ENCODE data around the gene KLHL7. TPM values are rescaled to one million over a fixed set of nuclear protein-coding genes. Genes with fewer than 3 reads are reported as not detected.
A peak's percentile ranks its signal among the peaks of the same experiment; 100 is the strongest.

The KLHL7 gene
- total RNA-seq (2021), result 43.0 and 43.8 TPM in 2 replicates
- percentile 71 among the genes with signal in this experiment for Bru-seq, nascent RNA
- percentile 72 among the genes with signal in this experiment for BruChase-seq, experiment 1, labeled RNA remaining after a 2-hour chase
- BruChase-seq, experiment 2, labeled RNA remaining after a 6-hour chase, result percentile 65 among the genes with signal in this experiment
- long read RNA-seq, full-length matches to known transcripts, result 64 of 98 reads
- long read RNA-seq, partial matches to known transcripts, result 7 of 98 reads
- long read RNA-seq, other reads (novel, unspliced or antisense), result 27 of 98 reads

- Histone ChIP-seq H3K27me3 (replicated peaks; ENCODE audit: insufficient read depth, low read depth, low read length, poor library complexity) (no peaks in the 10 kb centered on the region), H3K27ac (ENCODE audit: low read depth, low read length, poor library complexity, severe bottlenecking) (peak within 1 kb of the TSS; percentile 90), H3K4me3 (ENCODE audit: low read depth, low read length, poor library complexity, severe bottlenecking) (peak within 1 kb of the TSS; percentile 74), H3K36me3 (ENCODE audit: insufficient read depth, low read length, poor library complexity, severe bottlenecking) (no peaks in the 10 kb centered on the region), H3K9me3 (ENCODE audit: low read depth, low read length, poor library complexity, severe bottlenecking) (peaks cover 6% of the 10 kb centered on the region), H3K4me1 (ENCODE audit: insufficient read depth, low read length, poor library complexity, severe bottlenecking) (peaks cover 14% of the 10 kb centered on the region)
- TF ChIP-seq, protein P1, sequence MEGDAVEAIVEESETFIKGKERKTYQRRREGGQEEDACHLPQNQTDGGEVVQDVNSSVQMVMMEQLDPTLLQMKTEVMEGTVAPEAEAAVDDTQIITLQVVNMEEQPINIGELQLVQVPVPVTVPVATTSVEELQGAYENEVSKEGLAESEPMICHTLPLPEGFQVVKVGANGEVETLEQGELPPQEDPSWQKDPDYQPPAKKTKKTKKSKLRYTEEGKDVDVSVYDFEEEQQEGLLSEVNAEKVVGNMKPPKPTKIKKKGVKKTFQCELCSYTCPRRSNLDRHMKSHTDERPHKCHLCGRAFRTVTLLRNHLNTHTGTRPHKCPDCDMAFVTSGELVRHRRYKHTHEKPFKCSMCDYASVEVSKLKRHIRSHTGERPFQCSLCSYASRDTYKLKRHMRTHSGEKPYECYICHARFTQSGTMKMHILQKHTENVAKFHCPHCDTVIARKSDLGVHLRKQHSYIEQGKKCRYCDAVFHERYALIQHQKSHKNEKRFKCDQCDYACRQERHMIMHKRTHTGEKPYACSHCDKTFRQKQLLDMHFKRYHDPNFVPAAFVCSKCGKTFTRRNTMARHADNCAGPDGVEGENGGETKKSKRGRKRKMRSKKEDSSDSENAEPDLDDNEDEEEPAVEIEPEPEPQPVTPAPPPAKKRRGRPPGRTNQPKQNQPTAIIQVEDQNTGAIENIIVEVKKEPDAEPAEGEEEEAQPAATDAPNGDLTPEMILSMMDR (conservative IDR thresholded peaks at IDR 0.05; ENCODE audit: low read depth, low read length), result no peak
- TF ChIP-seq EZH2 (IDR thresholded peaks at IDR 0.05; ENCODE audit: borderline replicate concordance, low read depth, low read length, poor library complexity, severe bottlenecking), result no peak
- ChIA-PET POLR2A (ENCODE audit: low non-redundant PET) (interaction anchor here (0.6 kb wide), 1 partner anchor 90 kb away, joined by 4 read pairs; no protein-coding TSS in a partner anchor), CTCF (no interaction called here)
- no TSS peak for BruUV-seq (replicated peaks)
- peak; percentile 97 for DNase-seq (ENCODE audit: low spot score)
- intact Hi-C loops (cut with micrococcal nuclease; ENCODE audit: unreplicated experiment), result loop anchor here (2.0 kb wide), 1 partner anchor 77 kb away; the partner anchor contains the start of gene NUP42
Measured at GRCh38 chr7:23105644-23106056, at the start of gene KLHL7. Gene KLHL7 (plus strand): TSS chr7:23105785. CDS start chr7:23106027, 242 bp downstream.

DNA sequence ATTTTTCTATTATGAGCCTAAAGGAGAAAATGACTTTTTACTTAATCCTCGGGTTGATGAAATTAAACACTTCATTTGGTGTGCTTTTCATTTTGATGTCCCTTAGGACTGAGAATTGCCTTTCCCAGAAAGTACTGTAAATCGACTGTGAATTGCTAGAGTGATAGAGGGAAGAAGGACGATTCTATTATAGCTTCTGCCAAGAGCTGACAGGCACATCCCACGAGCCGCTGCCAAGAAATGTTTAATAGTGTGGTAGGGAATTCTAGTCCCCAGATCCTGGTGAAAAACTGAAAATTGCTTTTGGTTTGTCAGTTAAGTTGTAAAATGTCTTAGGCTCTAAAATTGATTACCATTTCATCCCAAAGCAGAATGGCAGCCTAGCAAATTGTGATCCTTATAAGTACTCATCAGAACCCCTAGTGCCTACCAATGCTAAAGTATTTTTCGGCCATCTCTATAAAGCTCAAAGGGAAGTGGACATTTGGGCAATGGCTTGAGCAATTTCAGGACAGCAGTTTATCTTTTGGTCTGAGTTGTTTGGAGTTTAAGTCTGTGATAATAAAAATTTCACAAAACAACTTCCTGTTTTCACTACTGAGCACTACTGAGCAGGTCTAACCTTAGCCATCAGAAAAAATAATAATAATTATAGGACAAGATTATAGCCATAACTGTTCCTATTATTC is 47.0 kb upstream of the KLHL7 start:
- ChIA-PET POLR2A (ENCODE audit: low non-redundant PET) (no interaction called here), CTCF (no interaction called here)
- no peak for DNase-seq (ENCODE audit: low spot score)
- Histone ChIP-seq H3K27me3 (replicated peaks; ENCODE audit: insufficient read depth, low read depth, low read length, poor library complexity) (no peaks in the 10 kb centered on the region), H3K4me3 (ENCODE audit: low read depth, low read length, poor library complexity, severe bottlenecking) (no peak overlapping the region), H3K9me3 (ENCODE audit: low read depth, low read length, poor library complexity, severe bottlenecking) (no peaks in the 10 kb centered on the region), H3K36me3 (ENCODE audit: insufficient read depth, low read length, poor library complexity, severe bottlenecking) (no peaks in the 10 kb centered on the region), H3K4me1 (ENCODE audit: insufficient read depth, low read length, poor library complexity, severe bottlenecking) (no peaks in the 10 kb centered on the region), H3K27ac (ENCODE audit: low read depth, low read length, poor library complexity, severe bottlenecking) (no peak overlapping the region)
- intact Hi-C loops (cut with micrococcal nuclease; ENCODE audit: unreplicated experiment), result loop anchor here (10.0 kb wide), 1 partner anchor 174 kb away; no protein-coding TSS in a partner anchor
- no TSS peak for BruUV-seq (replicated peaks)
- no peak for TF ChIP-seq EZH2 (IDR thresholded peaks at IDR 0.05; ENCODE audit: borderline replicate concordance, low read depth, low read length, poor library complexity, severe bottlenecking)
- TF ChIP-seq, protein P1 (conservative IDR thresholded peaks at IDR 0.05; ENCODE audit: low read depth, low read length), result no peak

DNA sequence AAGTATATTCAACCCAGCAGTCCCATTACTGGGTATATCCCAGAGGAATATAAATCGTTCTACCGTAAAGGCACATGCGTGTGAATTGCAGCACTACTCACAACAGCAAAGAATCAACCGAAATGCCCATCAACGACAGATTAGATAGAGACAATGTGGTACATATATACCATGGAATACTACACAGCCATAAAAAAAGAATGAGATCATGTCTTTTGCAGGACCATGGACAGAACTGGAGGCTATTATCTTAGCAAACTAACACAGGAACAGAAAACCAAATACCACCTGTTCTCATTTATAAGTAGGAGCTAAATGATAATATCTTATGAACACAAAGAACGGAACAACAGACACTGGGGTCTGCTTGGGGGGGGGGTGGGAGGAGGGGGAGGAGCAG is 44.3 kb upstream of the KLHL7 start:
- TF ChIP-seq EZH2 (IDR thresholded peaks at IDR 0.05; ENCODE audit: borderline replicate concordance, low read depth, low read length, poor library complexity, severe bottlenecking), result no peak
- TF ChIP-seq, protein P1 (conservative IDR thresholded peaks at IDR 0.05; ENCODE audit: low read depth, low read length), result no peak
- Histone ChIP-seq H3K9me3 (ENCODE audit: low read depth, low read length, poor library complexity, severe bottlenecking) (no peaks in the 10 kb centered on the region), H3K4me1 (ENCODE audit: insufficient read depth, low read length, poor library complexity, severe bottlenecking) (no peaks in the 10 kb centered on the region), H3K36me3 (ENCODE audit: insufficient read depth, low read length, poor library complexity, severe bottlenecking) (no peaks in the 10 kb centered on the region), H3K27ac (ENCODE audit: low read depth, low read length, poor library complexity, severe bottlenecking) (no peak overlapping the region), H3K4me3 (ENCODE audit: low read depth, low read length, poor library complexity, severe bottlenecking) (no peak overlapping the region), H3K27me3 (replicated peaks; ENCODE audit: insufficient read depth, low read depth, low read length, poor library complexity) (no peaks in the 10 kb centered on the region)
- intact Hi-C loops (cut with micrococcal nuclease; ENCODE audit: unreplicated experiment), result no loop called here
- ChIA-PET POLR2A (ENCODE audit: low non-redundant PET) (no interaction called here), CTCF (no interaction called here)
- DNase-seq (ENCODE audit: low spot score), result no peak
- no TSS peak for BruUV-seq (replicated peaks)
